Hepatocyte (in vitro differentiated cells): ENCODE measurements around the gene TBC1D30.

Experiments used
- CTCF ChIP-seq: fragments of 200-600 bp; sonication (generic); IDR thresholded peaks from 2 replicates; pipeline ENCODE4 v1.5.1; 2016; ENCODE audit warnings: antibody characterized with exemption, mild to moderate bottlenecking; ENCODE audit not compliant: poor library complexity
- EZH2 ChIP-seq: fragments of 200-600 bp; sonication (generic); IDR thresholded peaks from 2 replicates; pipeline ENCODE4 v1.6.1; 2016; ENCODE audit warnings: antibody characterized with exemption, mild to moderate bottlenecking, borderline replicate concordance

DNA sequence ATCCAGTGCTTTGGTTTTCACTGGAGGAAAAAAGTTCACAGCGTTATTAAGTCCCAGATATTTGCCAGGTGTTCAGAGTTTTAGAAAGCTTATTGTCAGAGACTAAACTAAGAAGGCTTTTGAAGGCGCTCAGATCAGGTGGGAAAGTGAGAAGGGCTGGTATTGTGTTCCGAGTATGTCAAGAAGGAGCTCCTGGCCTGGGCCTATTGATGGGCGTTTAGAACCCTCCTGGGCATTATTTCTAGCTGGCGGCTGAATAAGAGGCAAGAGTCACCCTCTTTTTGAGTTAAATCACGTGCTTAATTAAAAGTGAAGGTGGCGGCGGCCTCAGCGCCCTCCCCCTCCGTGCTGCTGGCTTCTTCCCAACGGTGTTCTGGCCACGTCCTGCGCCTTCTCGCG, 44.3 kb upstream of the TBC1D30 start:
- TF ChIP-seq EZH2 (no peak), CTCF (no peak)
